GM21515 (cell line): ENCODE data around the gene PHTF2.
"Not testable (repeated sequence)": the region's sequence is repeated elsewhere in the genome, so short reads cannot be mapped to it uniquely, and the experiment has no call there.

ENCODE experiments used
- ATAC-seq: cut with Tn5 transposase; IDR thresholded peaks from one replicate; pipeline ENCODE4 v1.9.1; 2021; ENCODE audit not compliant: unreplicated experiment

The PHTF2 gene

DNA sequence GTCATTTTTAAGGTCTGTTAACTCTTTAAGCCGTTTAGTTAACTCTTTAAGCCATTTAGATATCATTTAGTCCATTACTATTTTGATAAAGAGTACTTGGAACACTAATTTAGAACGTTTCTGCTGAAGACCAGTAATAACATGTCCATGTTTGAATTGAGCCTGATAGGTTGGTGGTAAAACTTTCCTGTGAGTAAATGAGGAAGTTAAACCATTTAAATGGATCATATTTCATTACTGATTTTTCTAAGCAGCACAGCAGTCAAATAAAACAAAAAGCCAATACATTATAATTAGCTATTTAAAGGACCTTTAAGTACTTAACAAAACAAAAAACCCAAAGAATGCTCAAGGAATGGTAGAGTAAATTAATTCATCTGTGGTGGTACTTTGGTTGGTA is 29.4 kb downstream of the PHTF2 start:
- no peak for ATAC-seq

DNA sequence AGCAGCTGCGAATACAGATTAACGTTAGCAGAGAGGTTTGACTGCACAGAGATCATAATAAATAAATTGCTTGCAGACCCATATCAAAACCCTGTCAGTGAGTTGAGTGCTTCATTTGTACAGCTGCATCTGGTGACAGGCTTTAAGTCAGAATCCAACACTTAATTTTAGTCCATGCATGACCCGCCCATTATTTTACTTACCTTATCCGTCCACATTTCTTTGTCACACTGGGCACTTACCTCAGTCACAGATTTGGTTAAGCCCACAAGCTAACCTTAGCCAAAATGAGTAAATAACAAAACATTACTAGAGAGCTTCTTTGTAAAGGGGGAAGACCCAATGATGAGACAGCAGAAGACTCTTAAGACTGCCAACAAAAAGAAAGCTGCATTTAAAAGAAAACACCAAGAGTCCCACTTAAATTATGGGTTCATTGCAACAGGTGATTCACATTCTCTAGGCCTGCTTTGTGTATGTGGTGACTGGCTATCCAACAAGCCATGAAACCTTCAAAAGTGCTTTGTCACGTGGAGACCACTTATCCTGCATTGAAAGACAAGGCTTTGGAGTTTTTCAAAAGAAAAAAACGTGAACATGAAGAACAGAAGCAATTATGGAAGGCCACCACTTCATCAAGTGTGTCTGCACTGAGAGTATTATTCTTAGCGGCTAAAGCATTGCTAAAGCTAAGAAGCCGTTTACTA is 32.2 kb downstream of the PHTF2 start:
- ATAC-seq = no peak

DNA sequence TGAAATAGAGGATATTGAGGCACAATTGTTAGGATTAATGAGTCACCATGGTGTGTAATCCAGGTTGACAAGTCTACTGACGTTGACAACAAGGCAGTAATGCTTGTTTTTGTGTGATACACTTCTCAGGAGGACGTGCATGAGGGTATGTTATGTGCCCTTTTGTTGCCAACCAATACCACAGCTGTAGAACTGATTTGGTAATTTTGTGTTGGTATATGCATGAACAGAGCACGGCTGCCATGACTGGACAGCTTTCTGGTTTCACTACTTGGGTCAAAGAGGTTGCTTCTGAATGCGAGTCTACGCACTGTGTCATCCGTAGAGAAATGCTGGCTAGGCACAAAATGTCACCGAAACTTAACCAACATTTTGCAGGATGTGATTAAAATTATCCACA is 32.9 kb downstream of the PHTF2 start:
- ATAC-seq = no peak

DNA sequence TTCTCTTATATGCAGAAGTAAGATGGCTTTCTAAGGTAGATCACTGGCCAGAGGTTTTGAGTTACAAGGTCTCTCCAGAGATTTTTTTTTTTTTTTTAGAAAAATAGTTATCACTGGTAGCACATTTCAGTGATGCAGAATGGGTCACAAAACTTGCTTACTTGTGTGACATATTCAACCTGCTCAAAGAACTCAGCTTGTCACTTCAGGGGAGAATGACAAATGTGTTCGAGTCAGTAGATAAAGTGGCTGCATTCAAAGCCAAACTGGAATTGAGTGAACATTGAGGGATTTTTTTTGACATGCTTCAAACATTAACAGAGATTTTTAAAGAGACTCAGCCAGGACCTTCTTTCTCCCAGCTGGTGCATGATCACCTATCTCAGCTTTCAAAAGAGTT is 33.4 kb downstream of the PHTF2 start:
- no peak for ATAC-seq

DNA sequence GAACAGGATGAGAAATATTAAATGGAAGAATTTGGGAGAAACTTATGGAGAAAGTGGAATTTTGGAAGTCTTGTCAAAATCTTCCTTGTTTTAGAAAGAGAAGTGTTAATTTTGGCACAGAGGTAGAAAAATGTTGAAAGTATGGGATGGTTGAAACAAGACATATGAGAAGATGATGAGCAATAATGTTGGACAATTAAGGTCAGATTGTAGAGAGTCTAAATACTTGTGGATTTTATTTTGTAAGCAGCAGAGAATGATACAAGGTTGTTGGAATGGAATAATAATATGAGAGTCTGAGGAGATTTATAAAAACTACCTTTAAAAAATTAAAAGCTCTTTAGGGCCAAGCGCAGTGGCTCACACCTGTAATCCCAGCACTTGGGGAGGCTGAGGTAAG is 34.6 kb downstream of the PHTF2 start:
- no peak for ATAC-seq

DNA sequence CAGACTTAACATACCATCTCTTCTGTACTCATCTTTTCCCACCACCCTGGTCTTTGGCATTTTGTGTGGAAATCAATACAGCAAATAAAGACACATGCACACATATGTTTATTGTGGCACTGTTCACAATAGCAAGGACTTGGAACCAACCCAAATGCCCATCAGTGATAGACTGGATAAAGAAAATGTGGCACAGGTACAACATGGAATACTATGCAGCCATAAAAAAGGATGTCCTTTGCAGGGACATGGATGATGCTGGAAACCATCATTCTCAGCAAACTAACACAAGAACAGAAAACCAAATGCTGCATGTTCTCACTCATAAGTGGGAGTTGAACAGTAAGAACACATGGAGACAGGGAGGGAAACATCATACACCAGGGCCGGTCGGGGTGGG is 37.9 kb downstream of the PHTF2 start:
- not testable (repeated sequence) for ATAC-seq

DNA sequence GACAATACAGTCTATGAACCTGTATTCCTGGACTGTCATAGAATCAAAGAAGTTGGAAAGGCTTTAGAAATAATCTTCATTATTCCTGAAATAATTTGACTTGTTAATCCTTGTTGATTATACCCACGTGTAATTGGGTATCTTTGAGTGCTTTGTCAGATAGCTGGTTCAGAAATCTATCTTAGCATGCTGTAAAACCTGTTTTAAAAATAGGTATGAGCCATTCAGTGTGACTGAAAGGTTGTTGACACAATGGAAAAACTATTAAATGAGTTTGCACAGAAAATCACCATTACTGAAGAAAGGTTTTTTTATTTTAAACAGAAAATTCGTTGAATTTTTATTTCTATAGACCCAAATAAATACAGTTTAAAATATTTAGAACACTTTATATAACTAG is 38.7 kb downstream of the PHTF2 start:
- ATAC-seq = no peak

DNA sequence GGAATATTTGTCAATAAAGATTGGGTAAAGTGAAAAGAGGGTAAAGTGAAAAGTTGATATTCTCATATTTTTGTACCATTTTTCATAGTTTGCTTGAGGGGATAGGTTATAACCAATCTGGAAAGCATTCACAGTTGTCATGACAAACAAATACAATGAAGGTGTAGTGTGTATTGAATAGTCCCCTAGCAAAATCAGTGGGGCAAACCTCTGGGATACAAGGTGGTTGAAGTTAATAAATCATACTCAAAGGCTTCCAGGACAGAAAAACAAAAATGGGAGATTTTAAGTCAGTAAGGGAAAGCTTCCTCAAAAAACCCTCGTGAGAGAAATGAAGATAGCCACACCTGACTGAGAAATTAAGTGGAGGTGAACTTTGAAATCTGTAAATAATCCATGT is 39.4 kb downstream of the PHTF2 start:
- no peak for ATAC-seq

DNA sequence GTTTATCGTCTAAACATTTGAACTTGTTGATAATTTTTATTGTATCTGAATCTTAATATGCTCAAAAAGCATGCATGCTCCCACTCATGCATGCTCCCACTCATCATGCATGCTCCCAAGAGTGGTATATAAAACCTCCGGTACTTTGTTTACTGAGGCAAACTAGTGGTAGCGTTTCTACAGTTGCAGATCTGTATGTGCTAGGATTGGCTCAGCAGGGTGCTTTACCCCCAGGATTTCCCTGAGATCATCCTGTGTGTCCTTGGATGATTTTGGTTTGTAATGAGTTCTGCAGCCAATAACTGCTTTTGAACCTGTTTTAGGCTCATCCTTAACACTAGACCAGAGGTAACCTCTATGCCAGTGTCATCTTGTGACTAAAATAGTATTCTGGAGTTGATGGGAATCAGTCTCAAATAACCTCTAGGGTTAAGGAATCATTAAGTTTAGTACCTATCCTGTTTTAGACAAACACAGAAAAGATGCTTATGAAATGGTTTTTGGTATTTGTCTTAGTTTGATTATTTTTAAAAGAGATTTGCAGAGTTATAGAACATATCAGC is 40.4 kb downstream of the PHTF2 start:
- no peak for ATAC-seq

DNA sequence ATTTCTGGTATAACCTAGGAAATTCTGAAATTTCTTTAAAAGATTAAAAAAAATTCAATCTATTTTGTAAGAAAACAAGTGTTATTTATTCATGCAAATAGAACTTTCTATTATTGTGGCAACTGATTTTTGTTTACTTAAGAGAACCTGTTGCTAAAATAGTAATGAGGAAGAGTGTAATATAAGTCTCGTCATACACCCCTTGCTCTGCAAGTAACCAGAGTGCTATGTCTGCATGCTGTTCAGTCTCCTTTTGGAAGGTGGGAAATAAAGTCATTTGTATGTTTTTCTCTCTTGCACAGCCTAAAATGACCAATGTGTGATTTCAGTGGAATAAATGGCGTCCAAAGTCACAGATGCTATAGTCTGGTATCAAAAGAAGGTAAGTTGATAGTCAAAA is 41.3 kb downstream of the PHTF2 start:
- no peak for ATAC-seq

DNA sequence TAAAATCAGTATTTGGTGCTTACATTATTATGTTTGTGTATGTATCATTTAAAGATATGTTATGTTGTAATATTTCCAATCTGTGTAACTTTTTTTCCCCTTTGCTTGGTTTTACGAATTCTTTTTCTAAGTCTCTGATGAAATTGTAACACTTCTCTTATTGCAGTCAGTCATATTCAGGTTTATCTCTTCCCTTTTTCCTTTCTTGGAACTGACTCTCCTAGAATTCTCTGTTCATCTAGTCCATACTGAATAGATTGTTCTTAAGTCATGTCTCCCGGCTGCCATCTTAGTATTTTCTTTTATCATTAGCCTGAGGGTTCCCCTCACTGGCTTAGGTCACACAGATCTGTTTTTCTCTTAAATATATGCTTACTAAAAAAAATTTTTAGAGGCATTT is 44.6 kb downstream of the PHTF2 start:
- no peak for ATAC-seq

DNA sequence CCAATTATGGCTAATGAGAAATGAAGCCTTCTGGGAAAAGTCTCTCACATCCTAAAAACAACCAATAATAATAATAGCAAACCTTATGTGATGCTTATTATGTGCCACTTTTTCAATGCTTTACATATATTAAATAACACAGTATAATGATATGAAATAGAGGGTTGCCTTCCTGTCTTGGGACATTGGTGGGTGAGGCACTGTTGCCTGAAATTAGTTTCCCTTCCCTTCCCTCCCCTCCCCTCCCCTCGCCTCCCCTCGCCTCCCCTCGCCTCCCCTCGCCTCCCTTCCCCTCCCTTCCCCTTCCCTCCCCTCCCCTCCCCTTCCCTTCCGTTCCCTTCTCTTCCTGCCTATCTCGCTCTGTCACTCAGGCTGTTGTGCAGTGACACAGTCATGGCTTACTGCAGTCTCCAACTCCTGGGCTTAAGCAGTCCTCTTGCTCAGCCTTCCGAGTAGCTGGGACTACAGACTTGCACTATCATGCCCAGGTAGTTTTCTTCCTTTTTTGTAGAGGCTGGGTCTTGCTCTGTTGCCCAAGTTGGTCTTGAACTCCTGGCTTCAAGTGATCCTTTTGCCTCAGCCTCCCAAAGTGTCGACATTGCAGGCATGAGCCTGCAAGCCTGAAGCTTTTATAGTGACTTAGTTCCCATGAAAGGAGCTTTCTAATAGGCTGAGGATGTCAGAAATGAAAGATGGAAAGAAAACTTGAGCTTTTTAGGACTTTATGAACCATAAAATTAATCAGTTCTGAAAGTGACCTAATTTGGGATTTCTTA is 47.9 kb downstream of the PHTF2 start:
- ATAC-seq = no peak

DNA sequence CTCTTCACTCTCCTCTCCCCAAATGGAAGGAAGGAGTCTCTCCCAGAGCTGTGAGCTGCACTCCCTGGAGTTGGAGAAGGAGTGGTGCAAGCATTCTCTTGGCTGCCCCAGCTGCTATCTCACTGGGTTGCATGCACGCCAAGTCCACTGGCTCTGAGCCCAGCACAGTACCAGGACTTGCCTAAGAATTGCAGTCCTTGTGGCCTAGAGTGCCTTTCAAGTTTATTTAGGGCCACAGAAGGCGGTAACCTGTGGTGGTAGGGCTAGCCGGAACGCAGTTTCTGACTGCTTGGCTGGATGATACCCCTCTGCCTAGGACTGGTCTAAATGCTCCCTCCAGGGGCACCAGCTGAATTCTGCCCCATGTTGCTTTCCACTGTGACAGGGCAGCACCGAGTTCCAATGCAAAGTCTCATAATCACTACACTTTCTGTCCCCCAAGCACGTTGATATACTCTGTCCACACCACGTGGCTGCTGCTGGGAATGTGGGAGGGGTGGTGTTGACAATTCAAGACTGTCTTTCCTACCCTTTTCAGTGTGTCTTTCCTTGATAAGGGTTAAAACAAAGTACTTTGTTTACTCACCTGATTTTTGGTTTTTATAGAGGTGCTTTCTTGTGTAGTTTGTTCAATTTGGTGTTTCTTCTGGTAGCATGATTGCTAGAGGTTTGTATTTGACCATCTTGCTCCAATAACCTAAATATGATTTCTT is 57.0 kb downstream of the PHTF2 start:
- ATAC-seq = no peak

DNA sequence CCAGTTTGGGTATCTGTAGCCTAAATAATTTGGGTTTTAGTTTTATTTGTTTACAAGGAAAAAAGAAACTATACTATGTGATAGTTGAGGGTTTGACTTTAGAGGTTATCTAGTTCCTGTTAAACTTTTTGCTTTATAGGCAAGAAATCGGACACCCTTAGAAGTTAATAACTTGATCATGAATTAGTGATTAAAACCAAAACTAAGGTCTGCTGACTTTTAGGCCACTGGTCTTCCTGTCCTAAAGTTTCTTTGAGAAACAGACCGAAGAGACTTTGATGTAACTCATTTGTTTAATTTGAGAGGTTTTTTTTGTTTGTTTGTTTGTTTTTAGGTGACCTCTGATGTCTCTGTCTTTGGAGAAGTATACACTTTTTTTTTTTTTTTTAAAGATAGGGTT is 59.7 kb downstream of the PHTF2 start:
- no peak for ATAC-seq

DNA sequence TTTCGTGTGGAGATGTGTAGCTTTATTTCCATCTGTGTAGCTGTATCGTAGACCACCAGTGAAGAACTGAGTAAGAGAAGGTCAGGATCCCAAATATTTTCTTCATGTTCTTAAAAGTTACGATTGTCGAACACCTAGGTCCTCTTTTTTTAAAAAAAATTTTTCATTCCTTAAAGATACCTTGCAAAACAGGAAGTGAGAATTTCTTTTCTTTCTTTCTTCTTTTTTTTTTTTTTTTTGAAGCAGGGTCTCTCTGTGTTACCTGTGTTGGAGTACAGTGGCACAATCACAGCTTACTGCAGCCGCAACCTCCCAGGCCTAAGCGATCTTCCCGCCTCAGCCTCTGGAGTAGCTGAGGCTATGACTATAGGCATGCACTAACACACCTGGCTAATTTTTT is 60.8 kb downstream of the PHTF2 start:
- ATAC-seq = no peak

DNA sequence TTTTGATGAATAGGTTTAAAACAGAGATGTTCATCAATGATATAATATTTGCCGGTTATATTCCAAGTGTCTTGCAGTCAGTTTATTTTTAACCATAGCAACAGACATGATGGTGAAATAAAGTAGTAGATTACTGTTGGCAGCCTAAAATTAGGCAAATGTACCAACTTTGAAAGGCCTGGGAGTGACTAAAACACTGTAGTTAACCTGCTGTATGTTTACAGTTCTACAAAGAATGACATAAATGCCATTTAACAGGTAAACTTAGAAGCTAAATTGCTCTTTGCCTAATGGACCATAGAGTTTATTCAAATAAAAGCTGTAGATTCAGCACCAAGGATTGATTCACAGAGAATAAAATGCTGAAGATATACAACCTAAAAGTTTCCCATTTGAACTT is 64.1 kb downstream of the PHTF2 start:
- ATAC-seq = no peak

DNA sequence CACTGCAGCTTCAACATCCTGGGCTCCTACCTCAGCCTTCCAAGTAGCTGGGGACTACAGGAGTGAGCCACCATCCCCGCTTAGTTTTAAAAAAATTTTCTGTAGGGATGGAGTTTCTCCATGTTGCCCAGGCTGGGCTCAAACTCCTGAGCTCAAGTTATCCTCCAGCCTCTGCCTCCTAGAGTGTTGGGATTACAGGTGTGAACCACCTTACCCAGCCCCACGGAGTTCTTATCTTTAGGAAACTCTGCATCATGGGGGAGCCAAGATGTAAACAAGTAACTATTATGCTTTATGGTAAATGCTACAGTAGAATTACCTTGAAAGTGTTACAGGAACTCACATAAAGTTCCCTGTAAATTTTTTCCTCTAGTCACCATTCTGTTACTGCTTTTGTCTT is 65.3 kb downstream of the PHTF2 start:
- no peak for ATAC-seq

DNA sequence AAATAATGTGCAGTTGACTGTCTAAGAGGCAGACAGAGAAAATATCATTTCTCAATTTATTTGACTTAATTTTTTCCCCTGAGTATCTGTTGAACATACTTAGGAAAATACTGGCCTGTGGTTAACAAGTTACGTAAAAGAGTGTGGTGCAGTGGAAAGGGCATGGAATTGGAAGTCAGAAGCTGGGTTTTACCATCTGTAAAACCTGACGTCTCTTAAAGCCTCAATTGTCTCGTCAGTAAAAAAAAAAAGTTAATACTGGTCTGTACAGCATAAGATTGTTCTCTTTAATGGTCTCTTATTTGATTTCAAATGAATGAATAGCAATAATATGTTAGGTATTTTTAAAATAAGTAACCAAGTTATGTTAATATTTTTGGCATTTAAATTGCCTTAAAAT is 67.8 kb downstream of the PHTF2 start:
- no peak for ATAC-seq

DNA sequence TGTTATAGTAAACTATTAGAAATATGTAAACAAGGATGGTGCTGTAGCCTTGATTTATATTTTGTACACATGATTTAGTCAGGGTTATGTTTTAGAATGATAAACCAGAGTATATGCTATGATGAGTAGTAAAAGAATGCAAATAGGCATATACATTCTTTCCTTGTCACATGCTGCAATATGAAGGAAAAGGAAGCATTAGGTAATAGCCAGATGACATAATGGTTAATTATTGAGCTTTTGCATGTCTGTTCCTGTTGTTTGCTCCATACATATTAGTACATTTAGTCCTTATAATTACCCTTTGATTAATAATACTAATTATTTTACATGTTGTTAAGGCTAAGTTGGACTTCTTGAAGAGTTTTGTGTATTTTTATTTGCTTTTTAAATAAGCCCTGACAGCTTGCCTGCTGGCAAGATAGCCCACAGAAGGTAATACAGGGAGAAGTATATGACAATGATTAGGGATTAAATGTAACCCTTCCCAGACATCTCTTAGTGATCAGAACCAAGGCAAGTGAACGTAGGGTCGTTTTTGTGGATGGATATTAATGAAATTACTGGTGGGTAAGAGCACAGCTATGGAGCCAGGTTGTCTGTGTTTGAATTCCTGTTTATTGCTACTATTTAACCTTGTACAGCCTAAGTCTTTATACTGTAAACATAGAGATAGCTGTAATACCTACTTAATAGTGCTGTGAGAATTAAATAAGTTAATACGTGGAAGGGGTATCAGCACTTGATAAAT is 68.4 kb downstream of the PHTF2 start:
- ATAC-seq = no peak

DNA sequence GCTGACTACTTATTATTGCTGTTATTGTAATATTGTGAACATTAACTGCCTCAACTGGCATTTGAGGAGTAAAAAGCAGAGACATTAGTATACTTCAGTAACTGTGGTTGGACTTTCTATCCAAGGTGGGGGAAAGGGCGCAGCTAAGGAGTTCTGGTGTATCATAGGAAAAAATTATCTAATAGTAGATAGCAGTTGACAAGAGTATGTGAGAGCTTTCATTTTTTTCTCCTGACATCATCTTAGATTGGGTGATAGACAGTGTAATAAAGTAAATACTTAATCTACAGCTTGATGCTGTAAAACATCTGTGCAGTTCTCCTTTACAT is 68.9 kb downstream of the PHTF2 start:
- ATAC-seq = no peak

DNA sequence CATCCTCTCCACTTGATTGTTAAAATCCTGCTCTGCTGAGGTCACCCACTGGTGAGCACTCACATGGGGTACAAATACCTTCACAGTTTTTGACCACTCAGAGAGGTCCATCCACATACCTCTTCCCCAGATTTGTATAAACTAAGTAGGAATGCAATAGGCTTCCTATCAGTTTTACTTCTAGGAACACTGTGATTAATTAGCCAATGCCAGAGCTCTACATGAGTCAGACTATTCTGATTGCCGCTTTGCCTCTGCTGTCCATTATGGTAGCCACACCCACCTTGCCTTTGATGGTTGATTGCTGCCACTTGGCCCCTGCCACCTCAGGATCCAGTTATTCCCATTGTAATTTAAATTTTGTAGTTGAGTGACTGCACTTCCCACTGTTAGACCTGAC is 73.7 kb downstream of the PHTF2 start:
- ATAC-seq = not testable (repeated sequence)
